GM12874 (cell line): ENCODE measurements around the gene KRTAP5-4.
A peak's percentile ranks its signal among the peaks of the same experiment; 100 is the strongest.

ENCODE experiments used
- TF ChIP-seq, protein P1 (sequence below): IDR thresholded peaks from 2 replicates; pipeline ENCODE4 v1.5.1; 2011; ENCODE audit warnings: low read depth, mild to moderate bottlenecking, control low read depth, low read length, moderate library complexity; ENCODE audit not compliant: insufficient read depth

The KRTAP5-4 gene

DNA sequence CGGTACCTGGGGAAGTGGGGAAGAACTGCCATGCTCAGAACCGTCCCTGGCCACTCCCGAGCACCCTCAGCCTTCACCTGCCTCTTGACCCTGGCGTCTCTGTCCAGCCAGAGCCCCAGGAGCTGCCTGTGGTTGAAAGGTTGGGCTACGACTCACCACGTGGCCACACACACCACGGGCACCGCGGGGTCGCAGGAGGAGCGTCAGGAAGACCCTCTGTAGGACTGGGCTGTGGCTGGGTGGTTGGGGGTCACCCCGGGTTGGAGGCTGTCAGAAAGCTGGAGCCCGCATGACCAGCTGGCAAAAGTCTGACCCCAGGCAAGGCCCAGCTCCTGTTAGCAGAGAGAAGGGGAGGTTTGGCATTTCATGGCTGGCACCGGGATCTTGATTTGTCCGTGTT is 19.2 kb upstream of the KRTAP5-4 start:
- TF ChIP-seq, protein P1, sequence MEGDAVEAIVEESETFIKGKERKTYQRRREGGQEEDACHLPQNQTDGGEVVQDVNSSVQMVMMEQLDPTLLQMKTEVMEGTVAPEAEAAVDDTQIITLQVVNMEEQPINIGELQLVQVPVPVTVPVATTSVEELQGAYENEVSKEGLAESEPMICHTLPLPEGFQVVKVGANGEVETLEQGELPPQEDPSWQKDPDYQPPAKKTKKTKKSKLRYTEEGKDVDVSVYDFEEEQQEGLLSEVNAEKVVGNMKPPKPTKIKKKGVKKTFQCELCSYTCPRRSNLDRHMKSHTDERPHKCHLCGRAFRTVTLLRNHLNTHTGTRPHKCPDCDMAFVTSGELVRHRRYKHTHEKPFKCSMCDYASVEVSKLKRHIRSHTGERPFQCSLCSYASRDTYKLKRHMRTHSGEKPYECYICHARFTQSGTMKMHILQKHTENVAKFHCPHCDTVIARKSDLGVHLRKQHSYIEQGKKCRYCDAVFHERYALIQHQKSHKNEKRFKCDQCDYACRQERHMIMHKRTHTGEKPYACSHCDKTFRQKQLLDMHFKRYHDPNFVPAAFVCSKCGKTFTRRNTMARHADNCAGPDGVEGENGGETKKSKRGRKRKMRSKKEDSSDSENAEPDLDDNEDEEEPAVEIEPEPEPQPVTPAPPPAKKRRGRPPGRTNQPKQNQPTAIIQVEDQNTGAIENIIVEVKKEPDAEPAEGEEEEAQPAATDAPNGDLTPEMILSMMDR = no peak

DNA sequence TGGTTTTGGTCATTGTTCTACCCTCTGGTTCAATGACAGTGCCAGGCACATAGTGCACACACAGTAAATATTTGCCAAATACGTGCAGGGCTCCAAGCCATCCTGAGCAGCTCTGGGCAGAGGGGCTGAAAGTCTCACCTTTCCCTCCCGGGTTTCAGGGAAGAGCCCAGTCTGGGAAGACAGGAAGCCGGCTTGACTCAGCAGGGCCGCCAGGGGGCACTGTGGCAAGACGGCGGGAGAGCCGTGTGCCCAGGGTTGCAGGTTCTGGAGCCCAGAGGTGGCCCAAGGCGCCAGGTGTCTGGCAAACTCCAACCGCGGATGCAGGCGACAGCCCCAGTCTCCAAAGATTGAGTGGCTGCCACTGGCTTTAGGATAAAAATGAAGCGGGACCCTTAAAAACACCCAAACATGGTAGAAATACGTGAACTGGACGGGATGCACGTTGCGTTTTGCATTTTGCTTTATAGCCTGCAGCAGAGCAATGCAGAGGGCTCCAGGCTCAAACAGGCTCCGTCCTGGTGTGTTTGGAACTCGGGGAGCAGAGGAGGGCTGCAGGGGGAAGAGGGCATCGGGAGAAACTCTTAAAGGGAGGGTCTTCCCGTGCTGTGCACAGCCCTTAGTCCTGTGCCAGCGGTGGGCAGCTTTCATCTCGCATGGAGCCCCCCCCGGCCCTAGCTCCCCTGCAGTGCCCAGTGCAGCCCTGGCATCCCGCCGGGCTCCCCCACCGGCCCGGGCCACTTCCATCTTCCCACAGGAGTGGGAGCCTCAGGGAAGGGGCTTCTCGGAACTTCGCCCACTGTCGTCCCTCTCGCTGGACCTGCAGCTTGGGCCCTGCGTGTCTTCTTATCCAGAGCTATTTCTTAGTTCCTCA is 18.4 kb upstream of the KRTAP5-4 start:
- TF ChIP-seq, protein P1 = peak; percentile 85

- TF ChIP-seq, protein P1 = no peak
These were observed 17.7 kb upstream of the KRTAP5-4 start for GRCh38 chr11:1639666-1640065.

DNA sequence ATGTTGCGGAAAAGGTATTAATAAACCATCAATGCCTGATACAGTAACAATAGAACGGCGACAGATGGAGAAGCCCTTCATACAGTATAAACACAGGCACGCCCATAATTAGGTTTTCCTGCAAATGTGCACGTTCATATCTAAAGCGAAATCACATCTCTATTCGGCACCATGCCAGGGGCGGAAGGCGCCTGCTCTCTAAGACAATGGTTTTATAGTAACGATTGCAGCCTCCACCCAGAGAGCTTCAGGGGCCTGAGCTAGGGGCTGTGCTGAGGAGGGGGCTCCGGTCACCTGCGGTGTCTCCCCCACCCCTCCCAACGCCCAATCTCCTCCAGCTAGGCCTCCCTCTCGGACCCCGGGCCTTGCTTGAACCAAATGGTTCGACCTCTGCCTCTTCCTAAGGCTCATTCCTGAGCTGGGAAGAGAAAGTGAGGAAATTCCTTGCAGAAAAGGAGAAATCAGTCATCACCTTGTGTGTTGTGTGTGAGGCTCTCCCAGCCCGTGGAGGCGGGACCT is 17.2 kb upstream of the KRTAP5-4 start:
- TF ChIP-seq, protein P1 = no peak

- TF ChIP-seq, protein P1 = no peak
These were observed 16.4 kb upstream of the KRTAP5-4 start for GRCh38 chr11:1638344-1638743.

GRCh38 chr11:1637628-1638027 is 15.7 kb upstream of the KRTAP5-4 start:
- TF ChIP-seq, protein P1 = no peak

DNA sequence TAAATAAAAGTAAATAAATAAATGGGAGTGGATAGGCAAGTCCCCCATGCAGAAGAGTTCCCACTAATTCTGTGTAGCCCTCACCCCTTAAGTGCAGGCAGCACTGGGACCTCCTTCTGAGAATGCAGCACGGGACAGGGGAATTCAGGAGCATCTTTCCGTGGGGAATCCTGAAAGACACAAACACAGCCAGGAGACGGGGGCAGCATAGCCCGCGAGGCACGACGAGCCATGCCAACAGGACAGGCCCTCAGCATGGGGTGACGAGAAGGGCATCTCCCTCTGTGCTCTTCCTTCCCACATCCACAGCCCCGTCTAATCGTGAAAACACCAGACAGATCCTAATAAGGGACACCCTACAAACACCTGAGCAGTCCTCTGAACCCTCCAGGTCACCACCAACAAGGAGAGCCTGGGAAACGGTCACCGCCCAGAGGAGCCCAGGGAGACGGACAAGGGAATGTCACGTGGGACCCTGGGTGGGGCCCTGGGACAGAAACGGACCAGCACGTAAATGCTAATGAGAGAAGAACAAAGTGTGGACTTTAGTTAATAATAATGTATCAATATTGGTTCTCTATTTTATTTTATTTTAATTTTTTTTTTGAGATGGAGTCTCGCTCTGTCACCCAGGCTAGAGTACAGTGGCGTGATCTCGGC is 14.5 kb upstream of the KRTAP5-4 start:
- TF ChIP-seq, protein P1 = no peak
